Common myeloid progenitor, CD34-positive (primary cell): Measurements from ENCODE around the gene PLA2G4C.
"Not testable (repeated sequence)": the region's sequence is repeated elsewhere in the genome, so short reads cannot be mapped to it uniquely, and the experiment has no call there.

Experiments used
- CTCF ChIA-PET: fragments of 350-600 bp; sonication (Branson Sonifier 250); formaldehyde crosslinking; loops from one replicate; lab custom pipeline; 2021; ENCODE audit warnings: antibody characterized with exemption; lab: Charles Lee
- POLR2A ChIA-PET: fragments of 350-600 bp; sonication (Branson Sonifier 250); formaldehyde crosslinking; loops from one replicate; lab custom pipeline; 2021; ENCODE audit warnings: antibody characterized with exemption; lab: Charles Lee
- DNase-seq, 3 donors: peaks; one replicate each; pipeline versions ENCODE4 v3.0.0 to v3.0.0-alpha.2; 2013
- H3K27ac ChIP-seq, 2 experiments: 1 replicate in 1 of 2; 2 replicates in 1 of 2; pipeline ENCODE4 v1.7.0; 2013; ENCODE audit warnings: inconsistent platforms in 2 of 2, low read length in 2 of 2, mild to moderate bottlenecking in 2 of 2, low read depth in 1 of 2, moderate library complexity in 1 of 2; ENCODE audit not compliant: severe bottlenecking in 2 of 2, insufficient read depth in 1 of 2, poor library complexity in 1 of 2
- H3K27me3 ChIP-seq, 5 experiments: replicated peaks in 2 of 5; 1 replicate in 3 of 5; 2 replicates in 2 of 5; pipeline versions ENCODE4 v1.6.1 to v1.7.0; 2013; ENCODE audit warnings: low read length in 4 of 5, mild to moderate bottlenecking in 2 of 5, moderate library complexity in 2 of 5, inconsistent platforms in 1 of 5; ENCODE audit not compliant: insufficient read depth in 5 of 5, control insufficient read depth in 4 of 5
- H3K36me3 ChIP-seq, 4 experiments: 1 replicate in 2 of 4; 2 replicates in 2 of 4; pipeline versions ENCODE4 v1.6.1 to v1.7.0; 2013; ENCODE audit warnings: low read length in 3 of 4, control low read depth in 1 of 4, mild to moderate bottlenecking in 1 of 4; ENCODE audit not compliant: control insufficient read depth in 4 of 4, insufficient read depth in 4 of 4
- H3K4me1 ChIP-seq, 4 experiments: 1 replicate in 3 of 4; 2 replicates in 1 of 4; pipeline versions ENCODE4 v1.6.1 to v1.7.1; 2013; ENCODE audit warnings: low read length in 3 of 4, mild to moderate bottlenecking in 3 of 4, control low read depth in 1 of 4, inconsistent platforms in 1 of 4, moderate library complexity in 1 of 4; ENCODE audit not compliant: control insufficient read depth in 4 of 4, insufficient read depth in 4 of 4; ENCODE audit errors: control extremely low read depth in 1 of 4
- H3K4me3 ChIP-seq, 7 experiments: 1 replicate in 4 of 7; 2 replicates in 3 of 7; pipeline versions ENCODE4 v1.5.1 to v1.7.0; 2013; ENCODE audit warnings: mild to moderate bottlenecking in 7 of 7, low read length in 6 of 7, moderate library complexity in 6 of 7, inconsistent platforms in 2 of 7, low read depth in 2 of 7, control low read depth in 1 of 7; ENCODE audit not compliant: insufficient read depth in 4 of 7, control insufficient read depth in 1 of 7; ENCODE audit errors: extremely low read depth in 1 of 7
- H3K9me3 ChIP-seq, 5 experiments: 1 replicate in 4 of 5; 2 replicates in 1 of 5; pipeline versions ENCODE4 v1.6.1 to v1.7.1; 2013; ENCODE audit warnings: low read length in 4 of 5, mild to moderate bottlenecking in 2 of 5, inconsistent platforms in 1 of 5, low read depth in 1 of 5, moderate library complexity in 1 of 5; ENCODE audit not compliant: control insufficient read depth in 4 of 5, insufficient read depth in 2 of 5; ENCODE audit errors: control extremely low read depth in 1 of 5
- WGBS: methylation state at CpG from one replicate; pipeline ENCODE4 v1.1.5; 2013; ENCODE audit not compliant: insufficient coverage; 5-methylcytosine and 5-hydroxymethylcytosine counted together

PLA2G4C gene

DNA sequence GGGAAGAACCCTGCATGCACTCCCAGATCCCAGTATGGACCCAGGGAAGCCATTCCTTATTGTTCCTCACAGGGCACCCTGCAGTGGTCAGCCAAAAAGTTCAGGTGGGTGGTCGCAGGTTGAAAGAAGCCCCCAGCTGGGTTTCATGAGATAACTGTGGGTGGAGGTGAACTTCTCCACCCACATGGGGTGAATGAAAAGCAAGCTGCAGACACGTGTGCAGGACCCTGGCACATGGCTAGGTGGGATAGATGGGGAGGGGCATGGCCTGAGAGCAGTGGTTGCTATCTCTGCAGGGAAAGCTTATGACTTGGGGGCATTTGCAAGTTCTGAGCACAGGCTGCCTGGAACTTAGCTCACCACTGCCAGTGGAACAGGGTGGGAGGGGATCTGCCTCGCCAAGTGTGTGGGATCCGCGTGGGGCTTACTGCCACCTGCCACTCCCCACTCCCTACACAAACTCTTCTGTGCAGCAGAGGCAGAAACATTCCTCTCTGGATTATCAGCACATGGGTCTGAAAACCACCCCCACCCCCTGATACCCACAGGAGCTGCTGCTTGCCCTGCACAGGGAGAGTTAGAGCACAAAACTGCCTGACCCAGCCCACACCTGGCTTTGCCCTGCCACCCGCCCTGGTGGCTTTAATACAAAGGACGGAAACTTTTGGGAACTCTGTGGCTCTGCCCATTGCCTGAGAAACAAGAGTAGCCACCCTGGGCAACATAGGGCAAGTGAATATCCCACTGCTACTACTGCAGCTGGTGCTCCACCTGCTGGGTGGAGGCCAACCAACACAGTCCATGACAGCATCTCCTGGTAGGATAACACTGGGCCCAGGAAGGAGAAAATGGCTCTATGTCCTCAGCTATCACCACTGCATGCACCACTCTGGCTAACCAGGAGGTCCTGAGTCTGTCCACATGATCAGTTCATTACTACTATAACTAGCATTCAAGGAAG is 24.4 kb downstream of the PLA2G4C start:
- Histone ChIP-seq H3K27ac (no peak overlapping the region), H3K36me3 (no peaks in the 10 kb centered on the region), H3K4me1 (no peaks in the 10 kb centered on the region), H3K27me3 (no peaks in the 10 kb centered on the region), H3K9me3 (peaks cover 0 to 4% (median 2%) of the 10 kb centered on the region in 5 experiments), H3K4me3 (no peak overlapping the region)
- no peak for DNase-seq
- WGBS, result 84% methylated on average over 5 of the region's 7 CpGs
- ChIA-PET CTCF (no interaction called here), POLR2A (interaction anchor here (0.5 kb wide), 1 partner anchor 64 kb away, joined by 8 read pairs; no protein-coding TSS in a partner anchor)

DNA sequence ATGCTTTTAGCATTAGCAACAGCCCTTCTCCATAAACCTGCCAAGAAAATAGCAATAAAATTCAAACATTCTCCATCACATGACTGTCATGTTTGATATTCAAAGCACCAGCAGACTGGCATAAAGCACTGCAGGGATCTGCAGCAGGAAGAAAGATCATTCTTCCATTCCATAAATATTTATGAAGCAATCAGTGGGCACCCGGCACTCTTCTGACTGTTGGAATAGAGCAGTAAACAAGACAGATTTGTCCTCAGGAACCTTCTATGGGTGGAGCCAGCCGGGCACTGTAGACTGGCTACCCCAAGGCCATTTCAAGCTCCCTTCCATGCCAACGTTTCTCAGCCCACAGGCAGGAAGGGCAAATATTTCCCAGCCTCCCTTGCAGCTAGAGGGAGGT is 25.5 kb downstream of the PLA2G4C start:
- no peak overlapping the region for H3K27ac ChIP-seq
- H3K4me1 ChIP-seq, result no peaks in the 10 kb centered on the region
- no peak for DNase-seq
- no peaks in the 10 kb centered on the region for H3K36me3 ChIP-seq
- H3K4me3 ChIP-seq, result no peak overlapping the region
- H3K27me3 ChIP-seq, result no peaks in the 10 kb centered on the region
- WGBS, result 100% methylated on average over 1 of the region's 3 CpGs
- peaks cover 0 to 4% (median 0%) of the 10 kb centered on the region in 5 experiments for H3K9me3 ChIP-seq
- CTCF ChIA-PET, result no interaction called here
- POLR2A ChIA-PET, result no interaction called here

DNA sequence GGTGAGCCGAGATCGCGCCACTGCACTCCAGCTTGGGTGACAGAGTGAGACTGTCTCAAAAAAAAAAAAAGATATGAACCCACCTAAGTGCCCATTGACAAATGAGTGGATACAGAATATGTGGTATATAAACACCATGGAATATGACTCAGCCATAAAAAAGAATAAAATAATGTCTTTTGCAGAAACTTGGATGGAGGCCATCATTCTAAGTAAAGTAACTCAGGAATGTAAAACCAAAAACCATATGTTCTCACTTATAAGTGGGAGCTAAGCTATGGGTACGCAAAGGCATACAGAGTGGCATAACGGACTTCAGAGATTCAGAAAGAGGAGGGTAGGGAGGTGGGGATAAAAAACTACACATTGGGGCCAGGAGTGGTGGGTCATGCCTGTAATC is 29.5 kb downstream of the PLA2G4C start:
- ChIA-PET POLR2A (no interaction called here), CTCF (interaction anchor here (0.7 kb wide), 1 partner anchor 117 kb away, joined by 3 read pairs; no protein-coding TSS in a partner anchor)
- no peaks in the 10 kb centered on the region for H3K4me1 ChIP-seq
- WGBS, result 100% methylated on average over 2 of the region's 5 CpGs
- H3K9me3 ChIP-seq, result no peaks in the 10 kb centered on the region
- H3K36me3 ChIP-seq, result no peaks in the 10 kb centered on the region
- H3K4me3 ChIP-seq, result no peak overlapping the region
- DNase-seq, result no peak
- H3K27ac ChIP-seq, result no peak overlapping the region
- no peaks in the 10 kb centered on the region for H3K27me3 ChIP-seq

DNA sequence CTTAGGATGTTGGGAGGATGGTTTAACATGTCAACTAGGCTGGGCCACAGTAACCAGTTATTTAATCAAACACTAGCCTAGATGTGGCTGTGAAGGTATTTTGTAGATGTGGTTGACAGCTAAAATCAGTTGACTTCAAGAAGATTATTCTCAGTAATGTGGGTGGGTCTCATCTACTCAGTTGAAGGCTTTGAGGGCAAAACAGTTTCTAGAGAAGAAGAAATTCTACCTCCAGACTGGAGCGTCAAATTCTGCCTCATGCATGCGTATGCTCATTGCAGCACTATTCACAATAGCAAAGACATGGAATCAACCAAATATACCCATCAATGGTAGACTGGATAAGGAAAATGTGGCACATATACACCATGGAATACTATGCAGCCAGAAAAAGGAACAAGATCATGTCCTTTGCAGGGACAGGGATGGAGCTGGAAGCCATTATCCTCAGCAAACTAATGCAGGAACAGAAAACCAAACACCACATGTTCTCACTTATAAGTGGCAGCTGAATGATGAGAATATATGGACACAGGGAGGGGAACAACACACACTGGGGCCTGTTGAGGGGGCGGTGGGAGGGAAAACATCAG is 40.3 kb downstream of the PLA2G4C start:
- POLR2A ChIA-PET, CTCF ChIA-PET: not testable (repeated sequence)

DNA sequence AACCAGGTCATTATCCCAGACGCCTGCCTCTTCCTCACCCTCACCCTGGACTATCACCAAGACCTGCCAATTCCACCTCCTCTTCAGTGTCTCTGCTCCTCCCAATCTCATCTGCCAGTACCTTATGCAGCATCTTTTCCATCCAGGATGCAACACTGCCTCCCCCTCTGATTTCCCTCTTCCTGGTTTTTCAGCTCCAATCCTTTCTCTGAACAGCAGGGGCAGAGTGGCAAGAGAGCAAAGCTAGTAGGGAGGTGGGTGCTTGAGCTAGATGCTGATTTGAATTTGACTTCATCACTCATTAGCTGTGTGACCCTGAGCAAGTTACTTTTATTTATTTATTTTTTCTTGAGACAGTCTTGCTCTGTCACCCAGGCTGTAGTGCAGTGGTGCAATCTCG is 41.2 kb downstream of the PLA2G4C start:
- Histone ChIP-seq H3K9me3 (peaks cover 0 to 2% (median 0%) of the 10 kb centered on the region in 5 experiments), H3K36me3 (no peaks in the 10 kb centered on the region), H3K4me1 (no peaks in the 10 kb centered on the region), H3K27me3 (peaks cover 0 to 2% (median 0%) of the 10 kb centered on the region in 5 experiments), H3K4me3 (no peak overlapping the region), H3K27ac (no peak overlapping the region)
- ChIA-PET CTCF (no interaction called here), POLR2A (no interaction called here)
- WGBS, result 93% methylated on average over 2 of the region's 2 CpGs
- DNase-seq, result no peak

More for the DNA sequence above, 40.3 kb downstream of the PLA2G4C start:
- not testable (repeated sequence) for H3K9me3 ChIP-seq, H3K36me3 ChIP-seq, DNase-seq, H3K27ac ChIP-seq, H3K27me3 ChIP-seq, H3K4me3 ChIP-seq, H3K4me1 ChIP-seq
- no CpG with 5 or more reads among the region's 3 CpGs for WGBS

DNA sequence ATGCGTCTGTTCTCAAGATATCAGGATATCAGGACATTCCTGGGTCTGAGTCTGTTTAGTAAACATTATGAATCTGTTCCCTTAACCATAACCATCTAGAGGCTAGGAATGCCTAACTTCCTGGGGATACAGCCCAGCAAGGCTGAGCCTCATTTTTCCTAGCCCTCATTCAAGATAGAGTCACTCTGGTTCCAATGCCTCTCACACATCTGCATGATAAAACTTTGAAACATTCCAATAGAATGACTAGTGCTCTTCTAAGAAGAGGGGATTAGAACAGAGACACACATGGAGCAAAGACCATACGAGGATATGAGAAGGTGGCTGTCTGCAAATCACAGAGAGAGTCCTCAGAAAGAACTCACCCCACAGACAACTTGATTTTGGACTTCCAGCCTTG is 46.1 kb downstream of the PLA2G4C start:
- H3K36me3 ChIP-seq, result no peaks in the 10 kb centered on the region
- H3K27me3 ChIP-seq, result peaks cover 0 to 11% (median 7%) of the 10 kb centered on the region in 5 experiments
- POLR2A ChIA-PET, result no interaction called here
- no peaks in the 10 kb centered on the region for H3K4me1 ChIP-seq
- no peak overlapping the region for H3K4me3 ChIP-seq
- CTCF ChIA-PET, result no interaction called here
- 80% methylated on average over 1 of the region's 2 CpGs for WGBS
- H3K27ac ChIP-seq, result no peak overlapping the region
- H3K9me3 ChIP-seq, result peaks cover 0 to 2% (median 0%) of the 10 kb centered on the region in 5 experiments
- no peak for DNase-seq
